GM04503 (cell line): ENCODE measurements around the gene DHRSX.
"Not testable (repeated sequence)": the region's sequence is repeated elsewhere in the genome, so short reads cannot be mapped to it uniquely, and the experiment has no call there.

Experiments used
- DNase-seq: peaks from one replicate; pipeline ENCODE4 v3.0.0-alpha.2; 2012; ENCODE audit warnings: low read depth

The DHRSX gene

DNA sequence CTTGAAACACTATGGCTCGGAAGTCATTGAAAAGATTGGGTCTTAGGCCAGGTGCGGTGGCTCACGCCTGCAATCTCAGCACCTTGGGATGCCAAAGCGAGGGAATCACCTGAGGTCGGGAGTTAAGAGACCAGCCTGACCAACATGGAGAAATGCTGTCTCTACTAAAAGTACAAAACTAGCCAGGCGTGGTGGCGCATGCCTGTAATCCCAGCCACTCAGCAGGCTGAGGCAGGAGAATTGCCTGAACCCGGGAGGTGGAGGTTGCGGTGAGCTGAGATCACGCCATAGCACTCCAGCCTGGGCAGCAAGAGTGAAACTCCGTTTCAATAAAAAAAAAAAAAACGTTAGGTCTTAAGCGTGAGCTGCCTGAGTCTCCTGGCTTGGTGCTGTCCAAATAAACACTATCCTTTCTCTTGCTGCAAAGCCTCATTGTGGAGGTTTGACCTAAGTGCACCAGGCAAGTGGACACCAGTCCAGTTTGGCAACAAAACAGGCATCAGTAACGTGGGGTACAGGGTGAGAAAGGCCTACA, 185.9 kb downstream of the DHRSX start:
- no peak for DNase-seq

- DNase-seq = no peak
These were observed 186.7 kb downstream of the DHRSX start for GRCh38 chrX:2313864-2314640.

- DNase-seq = not testable (repeated sequence)
These were observed 188.7 kb downstream of the DHRSX start for GRCh38 chrX:2312061-2312591.

DNA sequence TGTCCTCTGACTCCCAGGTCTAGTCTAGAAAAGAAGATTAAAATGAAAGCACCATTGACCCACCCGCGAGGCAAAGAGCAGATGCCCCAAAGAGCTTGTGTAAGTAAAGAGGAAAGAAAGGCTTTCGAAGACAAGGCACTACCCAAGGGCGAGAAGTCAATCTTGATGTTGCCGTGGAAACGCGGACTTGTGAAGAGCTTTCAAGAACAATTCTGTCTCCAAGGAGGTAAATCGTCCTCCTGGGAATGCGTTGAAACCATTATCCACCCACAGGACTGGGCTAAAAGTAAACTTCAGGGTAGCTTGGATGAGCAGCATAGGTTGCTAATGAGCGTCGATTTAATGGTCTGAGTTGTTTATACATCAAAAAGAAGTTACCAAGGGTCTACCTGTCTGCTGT, 189.3 kb downstream of the DHRSX start:
- no peak for DNase-seq

DNA sequence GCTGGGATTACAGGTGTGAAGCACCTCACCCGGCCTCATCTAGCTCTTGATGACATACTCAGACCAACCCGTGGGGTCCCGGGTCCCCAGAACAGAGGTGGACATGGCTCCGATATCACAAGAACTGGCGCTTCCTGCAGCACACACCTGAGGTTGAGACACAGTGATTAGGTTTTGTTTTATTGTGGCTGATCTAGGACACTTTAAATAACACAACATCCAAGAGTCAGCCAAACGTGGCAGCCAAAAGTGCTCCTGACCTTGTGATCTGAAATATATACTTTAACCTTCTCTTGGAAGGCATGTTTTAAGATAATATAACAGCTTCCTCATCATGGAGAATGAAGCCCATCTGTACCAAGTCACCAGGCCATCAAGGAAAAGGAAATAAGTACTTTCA, 198.9 kb downstream of the DHRSX start:
- DNase-seq = no peak

DNA sequence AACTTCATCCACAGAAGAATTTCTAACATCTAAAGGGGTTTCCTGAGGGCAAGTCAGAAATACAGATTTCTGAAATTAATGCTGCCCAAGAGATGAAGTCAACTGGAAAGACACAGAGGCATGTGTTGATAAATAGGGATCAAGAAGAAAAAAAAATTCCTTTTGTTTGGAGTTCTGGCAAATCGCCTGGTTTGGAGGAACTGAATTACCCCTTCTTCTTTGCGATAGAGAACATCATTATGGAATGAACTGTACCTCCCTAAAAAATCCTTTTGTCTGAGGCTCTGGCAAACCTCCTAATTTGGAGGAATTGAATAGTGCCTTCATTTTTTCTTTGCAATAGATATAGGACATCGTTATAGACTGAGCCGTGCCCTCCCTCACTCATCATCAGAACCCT, 200.9 kb downstream of the DHRSX start:
- no peak for DNase-seq

- no peak for DNase-seq
These were observed 214.0 kb downstream of the DHRSX start for GRCh38 chrX:2286731-2287130.

GRCh38 chrX:2284601-2285000, 216.2 kb downstream of the DHRSX start:
- DNase-seq = no peak

- DNase-seq = no peak
These were observed 216.6 kb downstream of the DHRSX start for GRCh38 chrX:2284133-2284532.

GRCh38 chrX:2283111-2283859, 217.5 kb downstream of the DHRSX start:
- DNase-seq = no peak

GRCh38 chrX:2282490-2283090, 218.2 kb downstream of the DHRSX start:
- no peak for DNase-seq

DNA sequence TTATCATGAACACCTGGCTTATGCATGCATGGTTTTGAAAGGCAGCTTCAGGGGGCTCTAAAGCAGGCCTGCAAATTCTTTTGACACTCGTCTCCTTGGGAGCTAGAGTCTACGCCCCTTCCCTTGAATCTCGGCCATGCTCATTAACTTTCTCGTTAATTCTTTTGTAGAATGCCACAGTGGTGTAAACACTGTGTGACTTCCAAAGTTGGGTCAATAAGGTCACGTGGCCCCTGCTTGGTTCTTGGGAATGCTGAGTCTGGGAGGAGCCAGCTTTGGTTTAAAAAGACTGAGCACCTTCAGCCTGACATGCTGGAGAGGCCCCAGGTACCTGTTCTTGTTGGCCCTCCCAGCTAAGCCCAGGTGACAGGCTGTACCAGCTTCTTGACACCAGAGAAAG, 228.4 kb downstream of the DHRSX start:
- no peak for DNase-seq

- DNase-seq = not testable (repeated sequence)
These were observed 229.2 kb downstream of the DHRSX start for GRCh38 chrX:2271595-2271994.

GRCh38 chrX:2270783-2271182, 230.0 kb downstream of the DHRSX start:
- DNase-seq = not testable (repeated sequence)

GRCh38 chrX:2267890-2268289, 232.9 kb downstream of the DHRSX start:
- no peak for DNase-seq

DNA sequence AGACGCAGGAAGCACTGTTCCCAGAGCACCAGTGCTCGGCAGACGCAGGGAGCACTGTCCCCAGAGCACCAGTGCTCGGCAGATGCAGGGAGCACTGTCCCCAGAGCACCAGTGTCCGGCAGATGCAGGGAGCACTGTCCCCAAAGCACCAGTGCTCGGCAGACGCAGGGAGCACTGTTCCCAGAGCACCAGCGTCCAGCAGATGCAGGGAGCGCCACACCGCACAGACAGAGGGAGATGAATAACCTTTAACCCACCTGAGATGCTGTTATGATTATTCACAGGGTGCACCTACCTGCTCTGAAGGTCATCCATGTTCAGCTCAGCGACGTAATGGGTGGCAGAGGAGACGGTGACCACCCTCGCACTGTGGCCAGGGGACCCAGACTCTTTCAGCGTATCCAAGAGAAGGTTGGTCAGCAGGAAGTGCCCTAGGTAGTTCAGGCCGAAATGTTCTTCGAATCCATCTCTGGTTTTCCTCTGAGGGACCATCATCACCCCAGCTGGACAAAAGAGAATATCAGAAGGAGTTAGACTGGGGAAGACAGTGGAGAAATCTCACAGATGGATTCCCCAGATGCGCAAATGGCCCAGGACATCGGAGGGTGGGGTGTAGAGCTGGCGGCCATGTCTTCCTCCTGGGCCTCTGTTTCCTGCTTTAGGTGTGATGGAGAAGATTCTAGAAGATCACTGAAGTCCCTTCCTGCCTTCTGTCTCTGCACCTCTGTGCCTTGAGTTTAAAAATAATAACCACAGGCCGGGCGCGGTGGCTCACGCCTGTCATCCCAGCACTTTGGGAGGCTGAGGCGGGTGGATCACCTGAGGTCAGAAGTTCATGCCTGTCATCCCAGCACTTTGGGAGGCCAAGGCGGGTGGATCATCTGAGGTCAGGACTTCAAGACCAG, 234.1 kb downstream of the DHRSX start:
- no peak for DNase-seq

GRCh38 chrX:2265658-2266444, 234.9 kb downstream of the DHRSX start:
- not testable (repeated sequence) for DNase-seq

DNA sequence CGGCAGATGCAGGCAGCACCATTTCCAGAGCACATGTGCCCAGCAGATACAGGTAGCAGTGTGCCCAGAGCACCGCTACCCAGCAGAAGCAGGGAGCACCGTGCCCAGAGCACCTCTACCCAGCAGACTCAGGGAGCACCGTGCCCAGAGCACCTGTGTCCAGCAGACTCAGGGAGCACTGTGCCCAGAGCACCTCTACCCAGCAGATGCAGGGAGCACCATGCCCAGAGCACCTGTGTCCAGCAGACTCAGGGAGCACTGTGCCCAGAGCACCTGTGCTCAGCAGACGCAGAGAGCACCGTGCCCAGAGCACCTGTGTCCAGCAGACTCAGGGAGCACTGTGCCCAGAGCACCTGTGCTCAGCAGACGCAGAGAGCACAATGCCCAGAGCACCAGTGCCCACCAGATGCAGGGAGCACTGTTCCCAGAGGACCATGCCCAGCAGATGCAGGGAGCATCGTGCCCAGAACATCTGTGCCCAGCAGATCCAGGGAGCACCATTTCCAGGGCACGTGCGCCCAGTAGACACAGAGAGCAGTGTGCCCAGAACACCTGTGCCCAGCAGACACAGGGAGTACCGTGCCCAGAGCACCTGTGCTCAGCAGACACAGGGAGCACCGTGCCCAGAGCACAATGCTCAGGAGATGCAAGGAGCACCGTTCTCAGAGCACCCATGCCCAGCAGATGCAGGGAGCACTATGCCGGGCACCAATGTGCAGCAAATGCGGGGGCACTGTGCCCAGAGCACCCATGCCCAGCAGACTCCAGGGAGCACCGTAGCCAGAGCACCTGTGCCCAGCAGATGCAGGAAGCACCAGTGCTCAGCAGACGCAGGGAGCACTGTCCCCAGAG, 236.4 kb downstream of the DHRSX start:
- no peak for DNase-seq

DNA sequence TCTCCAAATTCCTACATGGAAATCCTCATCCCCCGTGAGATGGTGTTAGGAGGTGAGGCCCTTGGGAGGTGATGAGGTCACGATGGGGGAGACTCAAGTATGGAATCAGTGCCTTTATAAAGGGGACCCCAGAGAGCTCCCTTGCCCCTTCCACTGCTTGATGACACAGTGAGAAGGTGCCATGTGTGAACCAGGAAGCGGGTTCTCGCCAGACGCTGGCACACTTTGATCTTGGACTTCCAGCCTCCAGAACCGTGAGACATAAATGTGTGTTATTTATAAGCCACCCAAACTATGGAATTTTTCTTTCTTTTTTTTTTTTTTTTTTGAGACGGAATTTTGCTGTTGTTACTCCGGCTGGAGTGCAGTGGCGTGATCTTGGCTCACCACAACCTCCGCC, 237.6 kb downstream of the DHRSX start:
- no peak for DNase-seq

DNA sequence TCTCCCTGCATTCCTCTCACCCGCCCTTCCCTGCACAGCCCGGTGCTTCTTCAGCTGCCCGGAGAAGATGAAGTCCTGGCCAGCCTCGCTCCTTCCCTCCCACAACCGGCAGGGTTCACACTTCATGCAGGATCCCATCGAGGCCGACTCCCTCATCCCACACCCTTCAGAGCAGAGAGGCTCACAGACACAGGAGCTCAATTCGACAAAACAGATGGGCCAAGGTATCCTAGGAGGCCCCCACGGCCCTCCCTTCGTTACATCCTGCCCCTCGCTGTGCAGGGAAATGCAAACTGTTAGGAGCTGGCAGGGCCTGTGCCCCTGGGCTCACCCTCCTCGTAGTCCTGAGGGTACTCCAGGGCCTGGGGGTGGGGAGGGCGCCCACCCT, 238.1 kb downstream of the DHRSX start:
- DNase-seq = no peak
